ENCODE data around the gene CASK. TPM values are rescaled to one million over a fixed set of nuclear protein-coding genes. Genes with fewer than 3 reads are reported as not detected.
"Not testable (repeated sequence)": the region's sequence is repeated elsewhere in the genome, so short reads cannot be mapped to it uniquely, and the experiment has no call there.

Gene CASK
- total RNA-seq, 1 experiment from 2014 or later: 33.5 TPM

DNA sequence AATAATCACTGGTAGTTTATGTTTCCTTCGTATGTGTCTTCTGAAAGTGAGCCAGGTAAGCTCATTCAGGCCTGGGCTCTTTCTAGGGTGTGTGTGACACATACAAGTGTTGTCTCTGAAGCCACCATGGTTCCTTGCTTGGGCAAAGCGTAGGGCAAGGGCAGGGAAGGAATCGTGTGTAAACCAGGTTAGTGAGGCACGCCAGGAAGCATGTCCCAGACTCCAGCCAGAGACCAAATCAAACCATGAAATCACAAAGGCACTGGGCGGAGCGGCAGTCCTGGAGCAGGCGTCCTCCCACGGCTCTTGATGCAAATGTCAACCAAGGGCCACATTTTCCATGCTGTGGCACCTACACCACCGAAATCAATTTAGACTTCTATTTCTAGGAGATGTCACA, 409.2 kb downstream of the CASK start:
- Histone ChIP-seq H3K4me1 (ENCODE audit: control insufficient read depth, insufficient read depth, low read length) (no peaks in the 10 kb centered on the region), H3K4me3 (ENCODE audit: low read depth in 2 of 2, low read length in 2 of 2) (no peak overlapping the region), H3K27ac (ENCODE audit: low read length) (no peak overlapping the region), H3K9me3 (ENCODE audit: control insufficient read depth, insufficient read depth, low read depth, low read length) (no peaks in the 10 kb centered on the region), H3K27me3 (ENCODE audit: control insufficient read depth, insufficient read depth, low read length) (no peaks in the 10 kb centered on the region), H3K36me3 (ENCODE audit: control insufficient read depth, insufficient read depth, low read length) (no peaks in the 10 kb centered on the region)
- DNase-seq (ENCODE audit: low read depth, low spot score) (no peak), ATAC-seq (no peak)
- ChIA-PET POLR2A (interaction anchor here (0.6 kb wide), 1 partner anchor 127 kb away, joined by 10 read pairs; no protein-coding TSS in a partner anchor), CTCF (no interaction called here)
- intact Hi-C loops (cut with micrococcal nuclease; ENCODE audit: unreplicated experiment): no loop called here
- no TSS peak for BruUV-seq (replicated peaks)
- in situ Hi-C loops (cut with HindIII; ENCODE audit: low pct_unique_long_range_greater_than_20kb, low sequenced_read_pairs): no loop called here
- TF ChIP-seq TCF7L2 (IDR thresholded peaks at IDR 0.05; ENCODE audit: low read depth, low read length): no peak
- TF ChIP-seq SIN3A (IDR thresholded peaks at IDR 0.05; ENCODE audit: borderline replicate concordance, insufficient read depth, low read depth, low read length): no peak
- TF ChIP-seq, protein P1, sequence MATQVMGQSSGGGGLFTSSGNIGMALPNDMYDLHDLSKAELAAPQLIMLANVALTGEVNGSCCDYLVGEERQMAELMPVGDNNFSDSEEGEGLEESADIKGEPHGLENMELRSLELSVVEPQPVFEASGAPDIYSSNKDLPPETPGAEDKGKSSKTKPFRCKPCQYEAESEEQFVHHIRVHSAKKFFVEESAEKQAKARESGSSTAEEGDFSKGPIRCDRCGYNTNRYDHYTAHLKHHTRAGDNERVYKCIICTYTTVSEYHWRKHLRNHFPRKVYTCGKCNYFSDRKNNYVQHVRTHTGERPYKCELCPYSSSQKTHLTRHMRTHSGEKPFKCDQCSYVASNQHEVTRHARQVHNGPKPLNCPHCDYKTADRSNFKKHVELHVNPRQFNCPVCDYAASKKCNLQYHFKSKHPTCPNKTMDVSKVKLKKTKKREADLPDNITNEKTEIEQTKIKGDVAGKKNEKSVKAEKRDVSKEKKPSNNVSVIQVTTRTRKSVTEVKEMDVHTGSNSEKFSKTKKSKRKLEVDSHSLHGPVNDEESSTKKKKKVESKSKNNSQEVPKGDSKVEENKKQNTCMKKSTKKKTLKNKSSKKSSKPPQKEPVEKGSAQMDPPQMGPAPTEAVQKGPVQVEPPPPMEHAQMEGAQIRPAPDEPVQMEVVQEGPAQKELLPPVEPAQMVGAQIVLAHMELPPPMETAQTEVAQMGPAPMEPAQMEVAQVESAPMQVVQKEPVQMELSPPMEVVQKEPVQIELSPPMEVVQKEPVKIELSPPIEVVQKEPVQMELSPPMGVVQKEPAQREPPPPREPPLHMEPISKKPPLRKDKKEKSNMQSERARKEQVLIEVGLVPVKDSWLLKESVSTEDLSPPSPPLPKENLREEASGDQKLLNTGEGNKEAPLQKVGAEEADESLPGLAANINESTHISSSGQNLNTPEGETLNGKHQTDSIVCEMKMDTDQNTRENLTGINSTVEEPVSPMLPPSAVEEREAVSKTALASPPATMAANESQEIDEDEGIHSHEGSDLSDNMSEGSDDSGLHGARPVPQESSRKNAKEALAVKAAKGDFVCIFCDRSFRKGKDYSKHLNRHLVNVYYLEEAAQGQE (IDR thresholded peaks at IDR 0.05; ENCODE audit: insufficient read depth in 1 of 2, low read depth in 2 of 2, low read length in 1 of 2): no peak
- no peak for TF ChIP-seq CTCF (IDR thresholded peaks at IDR 0.05)
- TF ChIP-seq POLR2AphosphoS5 (IDR thresholded peaks at IDR 0.05; ENCODE audit: low read depth, low read length): no peak

- H3K4me1 ChIP-seq (ENCODE audit: control insufficient read depth, insufficient read depth, low read length); DNase-seq (ENCODE audit: low read depth, low spot score); H3K9me3 ChIP-seq (ENCODE audit: control insufficient read depth, insufficient read depth, low read depth, low read length); intact Hi-C loops (cut with micrococcal nuclease; ENCODE audit: unreplicated experiment); H3K27ac ChIP-seq (ENCODE audit: low read length); H3K27me3 ChIP-seq (ENCODE audit: control insufficient read depth, insufficient read depth, low read length); CTCF ChIA-PET; H3K4me3 ChIP-seq (ENCODE audit: low read depth in 2 of 2, low read length in 2 of 2); BruUV-seq (replicated peaks); in situ Hi-C loops (cut with HindIII; ENCODE audit: low pct_unique_long_range_greater_than_20kb, low sequenced_read_pairs); H3K36me3 ChIP-seq (ENCODE audit: control insufficient read depth, insufficient read depth, low read length); ATAC-seq: not testable (repeated sequence)
- POLR2A ChIA-PET: interaction anchor here (0.7 kb wide), 1 partner anchor 8 kb away, joined by 5 read pairs; no protein-coding TSS in a partner anchor
These were observed 410.5 kb downstream of the CASK start for GRCh38 chrX:41512853-41513252.

DNA sequence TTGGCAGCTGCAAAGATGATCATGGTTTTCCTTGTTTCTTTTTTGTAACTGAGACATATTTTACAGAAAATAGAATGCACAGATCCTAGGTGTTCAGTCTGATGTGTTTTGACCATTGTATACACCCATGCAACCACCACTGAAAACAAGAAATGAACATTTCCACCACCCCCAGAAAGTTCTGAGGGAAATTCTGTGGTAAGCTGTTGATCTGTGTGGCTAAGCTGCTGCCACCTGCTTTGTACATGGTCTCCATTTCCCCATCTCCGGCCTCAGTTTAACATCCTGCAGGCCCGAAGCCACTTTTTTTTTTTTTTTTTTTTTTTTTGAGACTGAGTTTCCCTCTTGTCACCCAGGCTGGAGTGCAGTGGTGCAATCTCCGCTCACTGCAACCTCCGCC, 411.0 kb downstream of the CASK start:
- no peaks in the 10 kb centered on the region for H3K27me3 ChIP-seq (ENCODE audit: control insufficient read depth, insufficient read depth, low read length)
- intact Hi-C loops (cut with micrococcal nuclease; ENCODE audit: unreplicated experiment) (no loop called here), in situ Hi-C loops (cut with HindIII; ENCODE audit: low pct_unique_long_range_greater_than_20kb, low sequenced_read_pairs) (no loop called here)
- H3K9me3 ChIP-seq (ENCODE audit: control insufficient read depth, insufficient read depth, low read depth, low read length): no peaks in the 10 kb centered on the region
- POLR2A ChIA-PET: interaction anchor here (0.7 kb wide), 1 partner anchor 9 kb away, joined by 5 read pairs; no protein-coding TSS in a partner anchor
- H3K4me1 ChIP-seq (ENCODE audit: control insufficient read depth, insufficient read depth, low read length): no peaks in the 10 kb centered on the region
- DNase-seq (ENCODE audit: low read depth, low spot score) (no peak), ATAC-seq (no peak)
- CTCF ChIA-PET: no interaction called here
- TF ChIP-seq TCF7L2 (IDR thresholded peaks at IDR 0.05; ENCODE audit: low read depth, low read length): no peak
- TF ChIP-seq POLR2AphosphoS5 (IDR thresholded peaks at IDR 0.05; ENCODE audit: low read depth, low read length): no peak
- TF ChIP-seq CTCF (IDR thresholded peaks at IDR 0.05): no peak
- no peak for TF ChIP-seq SIN3A (IDR thresholded peaks at IDR 0.05; ENCODE audit: borderline replicate concordance, insufficient read depth, low read depth, low read length)
- TF ChIP-seq, protein P1 (IDR thresholded peaks at IDR 0.05; ENCODE audit: insufficient read depth in 1 of 2, low read depth in 2 of 2, low read length in 1 of 2): no peak
- no peak overlapping the region for H3K4me3 ChIP-seq (ENCODE audit: low read depth in 2 of 2, low read length in 2 of 2)
- H3K36me3 ChIP-seq (ENCODE audit: control insufficient read depth, insufficient read depth, low read length): no peaks in the 10 kb centered on the region
- BruUV-seq (replicated peaks): no TSS peak
- no peak overlapping the region for H3K27ac ChIP-seq (ENCODE audit: low read length)

All from Panc1 (cell line).